Measurements from ENCODE around the gene BCL2L11.

Gene BCL2L11

GRCh38 chr2:111198701-111199100, 78.0 kb downstream of the BCL2L11 start:
- no peak for DNase-seq

DNA sequence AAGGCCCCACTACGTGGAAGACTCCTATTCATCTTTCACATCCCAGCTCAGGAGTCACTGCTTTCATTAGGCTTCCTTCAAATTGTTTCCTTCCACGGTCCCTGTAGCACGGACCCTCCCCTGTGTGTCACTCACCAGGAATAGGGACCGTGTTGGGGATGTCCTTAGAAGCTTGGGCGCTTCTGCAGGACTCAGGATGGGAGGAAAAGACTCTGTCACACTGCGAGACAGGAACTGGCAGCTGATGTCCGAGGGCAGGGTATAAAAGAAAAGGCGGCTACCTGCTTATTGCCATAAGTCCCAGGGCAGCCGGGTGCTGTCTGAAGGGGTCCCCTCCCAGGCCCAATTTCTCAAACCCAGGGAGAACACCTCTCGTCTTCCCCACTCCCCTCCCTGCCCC, 79.1 kb downstream of the BCL2L11 start:
- DNase-seq: no peak

- DNase-seq: no peak
Observed at GRCh38 chr2:111200333-111200881, 79.7 kb downstream of the BCL2L11 start.

- DNase-seq: no peak
Observed at GRCh38 chr2:111201214-111201613, 80.5 kb downstream of the BCL2L11 start.

GRCh38 chr2:111202266-111203040, 81.7 kb downstream of the BCL2L11 start:
- DNase-seq: no peak

DNA sequence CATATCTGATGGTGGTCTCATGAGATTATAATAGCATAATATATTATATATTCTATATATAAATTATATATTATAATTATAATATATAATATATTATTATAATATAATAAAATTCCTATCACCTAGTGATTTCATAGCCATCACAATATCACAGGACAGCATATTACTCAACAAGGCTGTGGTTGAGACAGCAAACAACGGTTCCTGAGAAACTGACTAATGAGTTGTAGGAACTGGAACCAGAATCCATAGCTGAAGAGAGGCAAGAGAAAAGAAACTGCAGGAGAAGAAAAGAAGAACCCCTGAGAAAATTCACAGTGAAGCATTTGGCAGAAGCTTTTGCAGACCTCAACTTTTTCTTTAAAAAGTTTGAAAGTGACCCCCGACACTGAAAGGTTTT, 84.0 kb downstream of the BCL2L11 start:
- no peak for DNase-seq

- DNase-seq: no peak
Observed at GRCh38 chr2:111205774-111206173, 85.1 kb downstream of the BCL2L11 start.

DNA sequence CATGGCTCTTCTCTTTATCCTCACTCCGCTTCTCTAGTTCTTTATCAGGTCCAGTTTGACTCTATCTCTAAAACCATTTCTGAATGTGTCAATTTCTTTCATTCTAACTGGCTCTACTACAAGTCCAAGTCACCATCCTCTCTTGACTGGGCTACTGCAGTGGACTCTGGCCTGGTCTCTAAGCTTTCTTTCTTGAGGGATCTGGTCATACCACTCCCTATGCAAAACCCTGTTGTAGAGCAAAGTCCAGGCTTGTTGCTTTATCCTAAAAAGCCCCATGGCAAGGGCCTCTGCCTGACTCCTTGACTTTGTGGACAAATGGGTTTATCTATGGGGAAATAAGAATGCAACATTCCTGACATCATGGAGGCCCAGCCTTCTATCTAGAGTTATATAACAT, 87.1 kb downstream of the BCL2L11 start:
- no peak for DNase-seq

GRCh38 chr2:111208639-111209038, 87.9 kb downstream of the BCL2L11 start:
- DNase-seq: no peak

- no peak for DNase-seq
Observed at GRCh38 chr2:111209045-111209514, 88.4 kb downstream of the BCL2L11 start.

- DNase-seq: no peak
Observed at GRCh38 chr2:111210036-111210435, 89.3 kb downstream of the BCL2L11 start.

GRCh38 chr2:111213877-111214276, 93.2 kb downstream of the BCL2L11 start:
- DNase-seq: no peak

DNA sequence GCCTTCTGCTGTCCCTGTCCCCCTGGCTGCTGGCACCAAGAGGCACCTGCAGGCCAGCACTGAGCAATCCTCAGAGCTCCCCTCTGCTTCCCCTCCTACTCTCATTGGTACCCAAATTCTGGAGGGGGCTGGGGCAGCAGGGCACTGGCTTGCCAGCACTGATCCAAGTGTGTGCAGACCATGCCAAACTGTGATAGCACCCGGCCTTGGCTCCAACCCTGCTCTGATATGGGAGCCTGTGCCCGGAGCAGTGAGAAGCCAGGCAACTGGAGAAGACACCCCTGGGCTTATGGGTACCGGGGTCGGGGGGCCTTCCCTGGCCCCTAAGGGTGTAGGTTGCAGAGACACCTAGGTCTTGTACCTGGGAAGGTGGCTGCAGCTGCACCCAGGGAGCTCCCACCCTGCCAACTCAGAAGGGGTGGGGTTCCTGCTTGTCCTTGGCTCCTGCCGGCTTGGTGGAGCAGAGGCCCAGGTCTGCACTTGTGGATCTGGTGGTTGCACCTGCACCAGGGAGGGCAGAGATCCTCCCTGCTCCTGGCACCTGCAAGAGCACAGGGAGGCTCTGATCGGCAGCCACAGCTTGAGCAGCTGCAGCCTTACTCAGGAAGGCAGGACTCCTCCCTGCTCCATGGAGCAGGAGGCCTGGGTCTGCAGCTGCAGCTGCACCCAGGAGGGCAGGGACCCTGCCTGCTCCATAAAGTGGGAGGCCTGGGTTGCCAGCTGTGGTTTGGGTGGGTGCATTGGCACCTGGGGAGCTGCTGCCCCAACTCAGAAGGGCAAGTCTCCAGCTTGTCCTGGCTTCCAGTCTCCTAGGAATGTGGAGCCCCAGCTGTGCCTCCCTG, 96.3 kb downstream of the BCL2L11 start:
- DNase-seq: no peak
